Raji (cell line): ENCODE results near the gene NAGS.

Experiments
- POLR2A ChIP-seq: IDR thresholded peaks from 2 replicates; pipeline ENCODE4 v1.6.1; 2011; ENCODE audit warnings: low read depth, low read length, control low read depth; ENCODE audit not compliant: insufficient read depth

Gene NAGS

DNA sequence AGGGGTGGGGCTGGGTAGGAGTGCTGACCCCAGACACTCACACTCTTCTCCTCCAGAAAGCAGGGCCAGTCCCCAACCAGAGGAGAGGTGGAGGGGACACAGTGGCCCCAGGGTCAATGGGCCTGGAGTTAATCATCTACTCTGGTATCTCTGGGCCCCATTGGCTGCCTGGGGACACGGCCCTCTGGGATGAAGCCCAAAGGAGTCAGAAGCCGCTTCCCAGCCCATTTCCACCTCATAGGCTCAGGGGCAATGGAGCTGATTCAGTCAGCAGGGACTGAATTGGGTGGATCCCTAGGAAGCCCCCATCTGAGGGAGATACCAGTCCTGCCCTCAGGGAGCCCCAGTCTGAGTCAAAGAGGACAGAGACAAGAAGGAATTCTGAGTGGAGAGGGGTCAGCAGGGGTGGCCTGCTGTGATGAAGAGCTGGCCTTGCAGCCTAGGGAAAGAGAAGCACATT, 2.9 kb upstream of the NAGS start:
- no peak for TF ChIP-seq POLR2A

- TF ChIP-seq POLR2A: no peak
Observed at GRCh38 chr17:44002141-44002848, 2.1 kb upstream of the NAGS start.

GRCh38 chr17:44004761-44005526, 522 bp downstream of the NAGS start:
- no peak for TF ChIP-seq POLR2A

DNA sequence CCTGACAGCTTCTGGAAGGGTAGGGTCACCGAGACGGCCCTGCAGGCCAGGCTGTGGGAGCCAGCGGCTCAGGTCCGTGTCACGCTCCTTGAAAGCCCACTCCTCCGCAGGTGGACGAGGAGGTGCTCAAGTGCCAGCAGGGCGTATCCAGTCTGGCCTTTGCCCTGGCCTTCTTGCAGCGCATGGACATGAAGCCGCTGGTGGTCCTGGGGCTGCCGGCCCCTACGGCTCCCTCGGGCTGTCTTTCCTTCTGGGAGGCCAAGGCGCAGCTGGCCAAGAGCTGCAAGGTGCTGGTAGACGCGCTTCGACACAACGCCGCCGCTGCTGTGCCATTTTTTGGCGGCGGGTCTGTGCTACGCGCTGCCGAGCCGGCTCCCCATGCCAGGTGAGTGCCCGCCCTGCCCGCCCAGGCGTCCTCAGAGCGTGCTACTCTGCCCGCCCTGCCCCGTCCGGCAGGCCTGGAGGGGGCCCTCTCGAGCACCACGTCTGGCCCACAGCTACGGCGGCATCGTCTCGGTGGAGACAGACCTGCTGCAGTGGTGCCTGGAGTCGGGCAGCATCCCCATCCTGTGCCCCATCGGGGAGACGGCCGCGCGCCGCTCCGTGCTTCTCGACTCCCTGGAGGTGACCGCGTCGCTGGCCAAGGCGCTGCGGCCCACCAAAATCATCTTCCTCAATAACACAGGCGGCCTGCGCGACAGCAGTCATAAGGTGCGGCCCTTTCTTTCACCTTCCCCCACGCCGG, 1.3 kb downstream of the NAGS start:
- TF ChIP-seq POLR2A: no peak

GRCh38 chr17:44006272-44006597, 1.8 kb downstream of the NAGS start:
- TF ChIP-seq POLR2A: no peak

DNA sequence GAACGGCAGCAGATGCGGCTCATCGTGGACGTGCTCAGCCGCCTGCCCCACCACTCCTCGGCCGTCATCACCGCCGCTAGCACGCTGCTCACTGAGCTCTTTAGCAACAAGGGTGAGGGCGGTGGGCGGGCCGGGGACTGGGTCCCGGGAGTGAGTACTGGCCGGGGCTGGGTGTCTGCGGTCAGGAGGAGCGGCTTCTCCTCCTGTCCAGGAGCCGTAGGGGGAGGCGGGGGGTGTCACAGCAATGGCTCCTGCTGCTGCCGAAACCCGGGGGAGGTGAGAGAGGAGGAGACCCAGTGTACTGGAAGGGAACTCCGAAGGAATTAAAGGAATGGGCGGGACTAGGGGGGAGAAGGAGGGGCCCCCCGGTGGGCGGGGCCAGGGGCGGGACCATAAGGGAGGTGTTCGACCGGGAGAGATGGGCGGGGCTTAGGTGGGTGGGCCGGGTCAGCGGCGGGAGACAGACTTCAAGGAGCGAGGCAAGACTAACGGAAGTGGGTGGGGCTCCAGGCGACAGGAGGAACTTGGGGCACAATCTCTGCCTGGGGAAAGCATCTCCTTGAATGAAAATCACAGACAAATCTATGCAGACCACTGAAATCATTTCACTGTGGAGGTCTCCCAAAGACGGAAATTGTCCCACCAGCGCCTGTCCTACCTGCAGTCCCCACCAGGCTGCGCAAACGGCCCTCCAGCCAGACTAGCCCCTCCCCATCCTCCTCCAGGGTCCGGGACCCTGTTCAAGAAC, 2.4 kb downstream of the NAGS start:
- peak; percentile 39; the same call in 1 of the 2 replicates for TF ChIP-seq POLR2A

GRCh38 chr17:44007346-44008204, 3.2 kb downstream of the NAGS start:
- no peak; the same call in 1 of the 2 replicates for TF ChIP-seq POLR2A

DNA sequence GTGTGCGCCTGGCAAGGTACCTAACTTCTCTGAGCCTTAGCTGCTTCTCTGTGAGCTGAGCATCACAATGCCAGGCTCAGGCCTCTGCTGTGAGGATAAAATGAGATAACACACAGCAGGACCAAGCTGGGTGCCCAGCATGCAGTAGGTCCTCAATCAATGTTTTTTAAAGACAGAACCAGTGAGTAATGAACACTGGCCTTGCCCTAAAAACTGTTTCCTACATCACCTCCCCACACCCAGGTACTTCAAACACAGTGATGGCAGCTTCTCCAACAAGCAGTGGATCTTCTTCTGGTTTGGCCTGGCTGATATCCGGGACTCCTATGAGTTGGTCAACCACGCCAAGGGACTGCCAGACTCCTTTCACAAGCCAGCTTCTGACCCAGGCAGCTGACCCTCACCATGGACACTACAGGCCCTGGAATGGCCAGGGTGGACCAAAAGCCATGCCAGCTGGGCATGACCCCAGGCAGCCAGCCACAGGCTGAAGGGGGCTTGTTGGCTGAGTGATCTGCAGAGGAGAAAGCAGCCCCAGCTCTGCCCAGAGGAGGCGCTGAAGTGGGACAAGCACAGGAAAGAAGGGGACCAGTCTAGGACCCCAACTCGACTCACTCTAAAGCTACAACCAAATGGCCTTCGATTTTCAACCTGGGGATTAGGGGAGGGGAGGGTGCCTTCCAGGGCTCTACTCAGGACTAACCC, 3.9 kb downstream of the NAGS start:
- no peak for TF ChIP-seq POLR2A

- TF ChIP-seq POLR2A: no peak
Observed at GRCh38 chr17:44010966-44011647, 6.7 kb downstream of the NAGS start.

DNA sequence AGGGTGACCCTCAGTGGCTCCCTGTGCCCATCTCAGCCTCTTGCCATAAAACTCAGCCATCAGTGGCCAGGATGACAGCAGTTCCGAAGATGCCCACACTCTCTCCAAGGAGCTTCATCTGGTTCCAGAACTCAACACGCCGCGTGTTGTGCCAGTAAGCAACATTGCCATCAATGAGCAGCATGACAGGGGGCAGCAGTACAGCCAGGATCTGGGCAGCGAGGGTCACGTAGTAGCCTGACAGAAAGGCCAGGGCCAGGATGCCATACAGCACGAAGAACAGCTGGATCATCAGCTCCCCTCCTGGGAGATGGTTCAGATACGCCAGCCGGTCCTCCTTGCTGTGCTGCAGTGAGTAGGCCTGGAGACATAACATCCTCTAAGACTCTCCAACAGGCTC, 7.5 kb downstream of the NAGS start:
- TF ChIP-seq POLR2A: no peak

- no peak for TF ChIP-seq POLR2A
Observed at GRCh38 chr17:44012391-44012790, 8.0 kb downstream of the NAGS start.

DNA sequence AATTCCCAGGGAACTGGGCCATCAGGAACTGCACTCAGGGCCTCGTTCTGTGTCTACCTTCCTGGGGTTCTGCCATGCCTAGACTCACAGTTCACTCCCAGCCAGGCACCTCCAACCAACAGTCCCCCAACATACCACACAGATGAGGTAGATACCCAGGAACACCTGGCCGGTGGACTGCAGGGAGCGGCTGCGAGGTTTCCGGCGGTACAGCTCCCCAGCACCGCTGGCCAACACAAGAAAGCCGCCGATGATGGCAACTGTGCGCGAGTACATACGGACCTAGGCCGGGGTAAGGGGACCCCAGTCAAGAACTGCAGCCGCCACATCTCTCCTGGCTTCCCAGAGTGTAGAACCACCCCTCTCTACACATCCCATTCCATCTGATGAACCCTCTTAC, 8.5 kb downstream of the NAGS start:
- TF ChIP-seq POLR2A: no peak

GRCh38 chr17:44014133-44014436, 9.7 kb downstream of the NAGS start:
- no peak for TF ChIP-seq POLR2A
